GM21447 (cell line): ENCODE data around the gene ZFPL1.

Source experiments
- ATAC-seq: cut with Tn5 transposase; IDR thresholded peaks from one replicate; pipeline ENCODE4 v1.9.1; 2021; ENCODE audit not compliant: unreplicated experiment

The ZFPL1 gene

DNA sequence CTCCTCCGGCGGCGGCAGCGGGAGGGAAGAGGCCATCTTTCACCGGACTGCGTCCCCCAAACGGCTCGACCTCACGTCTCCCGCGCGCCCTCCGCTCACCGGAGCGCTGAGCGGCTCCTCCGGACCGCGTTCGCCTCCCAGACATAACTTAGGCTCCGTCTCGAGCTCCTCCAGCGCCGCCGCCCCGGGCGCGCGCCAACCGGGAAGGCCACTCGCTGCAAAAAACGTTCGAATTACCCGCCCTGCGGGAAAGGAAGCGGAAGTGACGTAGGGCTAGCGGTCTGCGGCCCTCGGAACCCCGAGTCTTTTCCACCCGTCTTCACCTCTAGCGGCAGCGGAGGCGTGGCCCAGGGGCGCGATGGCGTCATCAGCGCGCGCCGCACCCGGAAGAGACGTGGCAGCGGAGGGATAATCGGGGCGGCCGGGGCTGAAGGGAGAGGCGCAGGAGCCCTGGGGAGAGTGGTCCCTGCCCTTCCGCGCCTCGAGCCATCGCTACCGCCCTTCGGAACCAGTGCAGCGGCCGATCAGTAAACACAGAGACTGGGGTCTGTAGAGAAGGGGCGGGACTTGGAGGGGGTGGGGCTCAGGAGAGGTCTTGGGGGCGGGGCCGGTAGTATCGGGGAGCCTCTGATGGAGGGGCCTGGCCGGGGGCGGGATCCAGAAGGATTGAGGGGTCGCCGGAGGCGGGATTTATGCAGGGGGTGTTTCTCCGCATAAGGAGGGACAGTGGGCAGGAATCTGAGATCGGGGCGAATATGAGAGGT is at the start of gene ZFPL1, which contains the start of gene CDCA5:
Gene ZFPL1 (plus strand): TSS at position 389 of the 764 bp plus-strand sequence. CDS start 477 bp downstream, outside the sequence.
Gene CDCA5 (minus strand): TSS at position 207 of the 764 bp plus-strand sequence. CDS start 62 bp downstream, at position 145.
- peak; percentile 86 for ATAC-seq

DNA sequence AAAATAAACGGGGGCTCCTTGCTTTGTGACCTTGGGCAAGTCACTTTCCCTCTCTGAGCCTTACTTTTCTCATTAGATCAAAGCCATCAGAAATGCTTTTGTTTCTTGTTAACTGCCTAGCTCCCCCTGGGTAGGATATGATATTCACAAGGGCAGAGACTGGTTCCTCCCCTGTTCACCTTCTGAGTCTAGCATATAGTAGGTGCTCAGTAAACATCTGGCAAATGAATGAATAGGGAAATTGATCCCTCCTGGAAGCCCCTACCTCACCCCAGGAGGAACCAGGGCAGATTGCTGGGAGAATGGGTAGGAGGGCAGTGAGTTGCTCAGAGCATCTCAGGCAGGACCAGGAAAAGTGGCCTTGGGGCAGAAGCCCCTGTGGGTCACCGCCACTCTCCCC is 49.6 kb upstream of the ZFPL1 start:
- ATAC-seq: no peak

DNA sequence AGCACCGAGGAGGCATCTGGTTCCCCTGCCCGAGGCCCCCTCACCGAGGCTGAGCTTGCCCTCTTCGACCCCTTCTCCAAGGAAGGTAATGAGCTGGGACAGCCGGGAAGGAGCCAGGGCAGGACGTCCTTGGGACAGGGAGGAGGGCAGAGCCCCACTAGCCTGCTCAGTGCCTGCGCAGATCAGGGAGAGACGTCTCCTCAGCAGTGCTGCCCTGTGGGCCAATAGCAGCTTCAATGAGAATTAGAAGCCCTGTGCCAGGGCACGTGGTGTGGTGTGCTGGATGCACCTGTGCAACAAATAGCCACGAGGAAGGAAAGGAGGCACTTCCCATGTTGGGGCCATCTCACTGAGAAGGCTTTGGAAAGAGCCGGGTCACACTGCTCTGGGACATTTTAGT is 48.4 kb upstream of the ZFPL1 start:
- ATAC-seq: no peak

DNA sequence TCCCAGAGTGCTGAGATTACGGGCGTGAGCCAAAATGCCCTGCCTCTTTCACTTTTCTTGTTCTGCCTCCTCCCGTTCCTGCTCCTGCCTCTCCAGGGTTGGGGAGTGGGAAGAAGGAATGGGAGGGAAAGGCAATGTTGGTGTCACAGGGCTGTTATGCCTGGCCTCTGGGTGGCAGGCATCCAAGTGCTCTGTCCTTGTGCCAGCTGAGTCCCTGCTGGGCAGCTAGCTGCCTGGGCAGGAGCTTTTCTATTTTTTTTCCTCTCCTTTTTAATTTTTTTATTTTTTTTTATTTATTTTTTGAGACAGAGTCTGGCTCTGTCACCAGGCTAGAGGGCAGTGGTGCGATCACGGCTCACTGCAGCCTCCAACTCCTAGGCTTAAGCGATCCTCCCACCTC is 47.1 kb upstream of the ZFPL1 start:
- ATAC-seq: no peak

DNA sequence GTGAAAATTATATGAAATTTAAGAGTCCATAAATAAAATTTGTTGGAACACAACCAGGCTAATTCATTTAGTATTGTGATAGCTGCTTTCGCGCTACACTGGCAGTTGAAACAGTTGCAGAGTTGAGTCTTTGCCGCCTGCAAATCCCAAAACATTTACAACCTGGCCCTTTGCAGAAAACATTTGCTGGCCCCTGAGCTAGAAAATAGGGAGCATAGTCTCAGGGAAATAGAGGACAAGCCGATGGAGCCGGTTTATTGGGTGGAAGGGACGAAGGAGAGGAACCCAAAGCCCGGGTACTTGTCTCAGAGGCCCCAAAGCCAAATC is 43.5 kb upstream of the ZFPL1 start:
- no peak for ATAC-seq

DNA sequence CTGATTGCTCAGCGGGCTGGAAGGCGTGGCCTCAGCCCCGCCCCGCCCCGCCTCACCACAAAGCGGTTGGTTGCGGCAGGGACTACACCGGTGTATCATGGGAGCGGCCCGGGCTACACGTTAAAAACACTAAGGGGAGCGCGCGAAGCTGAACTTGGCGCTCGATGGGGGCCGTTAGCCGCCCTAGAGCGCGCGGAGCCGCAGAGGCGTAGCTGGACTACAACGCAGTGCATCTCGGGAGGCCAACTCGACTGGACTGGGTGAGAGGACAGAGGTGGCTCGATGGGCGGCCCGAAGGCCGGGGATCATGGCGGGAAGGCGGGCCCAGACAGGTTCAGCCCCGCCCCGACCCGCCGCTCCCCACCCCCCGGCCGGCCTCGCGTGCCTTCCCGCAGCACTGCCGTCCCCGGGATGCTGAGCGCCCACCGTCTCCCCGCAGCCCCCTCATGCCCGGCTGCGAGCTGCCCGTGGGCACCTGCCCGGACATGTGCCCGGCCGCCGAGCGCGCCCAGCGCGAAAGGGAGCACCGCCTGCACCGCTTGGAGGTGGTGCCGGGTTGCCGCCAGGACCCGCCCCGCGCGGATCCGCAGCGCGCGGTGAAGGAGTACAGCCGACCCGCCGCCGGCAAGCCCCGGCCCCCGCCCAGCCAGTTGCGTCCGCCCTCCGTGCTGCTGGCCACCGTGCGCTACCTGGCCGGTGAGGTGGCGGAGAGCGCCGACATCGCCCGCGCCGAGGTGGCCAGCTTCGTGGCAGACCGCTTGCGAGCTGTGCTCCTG is 43.0 kb upstream of the ZFPL1 start, which contains the start of gene SAC3D1:
Gene SAC3D1 (plus strand): TSS at position 364 of the 776 bp plus-strand sequence. CDS start 83 bp downstream, at position 447.
- peak; percentile 86 for ATAC-seq

DNA sequence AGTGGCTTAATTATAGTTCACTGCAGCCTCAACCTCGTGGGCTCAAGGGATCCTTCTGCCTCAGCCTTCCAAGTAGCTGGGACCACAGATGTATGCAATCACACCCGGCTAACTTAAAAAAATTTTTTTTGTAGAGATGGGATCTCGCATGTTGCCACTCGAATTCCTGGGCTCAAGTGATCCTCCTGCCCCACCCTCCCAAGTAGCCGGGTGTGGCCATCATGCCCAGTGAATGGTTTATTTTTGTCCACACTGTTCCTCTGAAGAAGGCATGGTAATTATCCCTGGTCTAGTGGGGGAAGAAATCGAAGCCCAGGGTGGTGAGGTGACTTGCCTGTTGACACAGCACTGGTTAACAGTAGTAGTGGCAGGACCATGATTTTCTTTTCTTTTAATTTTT is 41.1 kb upstream of the ZFPL1 start:
- no peak for ATAC-seq

DNA sequence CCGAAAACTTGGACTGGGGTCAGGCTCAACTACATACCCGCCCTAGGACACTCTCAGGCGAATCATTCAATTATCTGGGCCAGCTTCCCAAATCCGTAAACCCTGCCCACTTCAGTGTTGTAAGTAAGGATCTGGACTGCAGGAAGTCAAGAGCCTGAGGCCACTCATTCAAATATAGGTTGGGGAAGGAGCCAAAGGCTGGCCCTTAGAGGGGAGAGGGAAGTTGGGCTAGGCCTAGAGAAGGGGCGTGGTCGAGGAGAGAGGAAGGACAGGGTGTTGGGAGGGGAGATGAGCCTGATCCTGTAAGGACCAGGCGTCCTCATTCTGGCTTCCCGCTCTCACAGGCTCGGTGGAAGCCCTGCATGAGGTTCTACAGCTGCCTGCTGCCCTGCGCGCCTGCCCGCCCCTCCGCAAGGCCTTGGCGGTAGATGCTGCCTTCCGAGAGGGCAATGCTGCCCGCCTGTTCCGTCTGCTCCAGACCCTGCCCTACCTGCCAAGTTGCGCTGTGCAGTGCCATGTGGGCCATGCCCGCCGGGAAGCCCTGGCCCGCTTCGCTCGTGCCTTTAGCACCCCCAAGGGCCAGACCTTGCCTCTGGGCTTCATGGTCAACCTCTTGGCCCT is 40.0 kb upstream of the ZFPL1 start:
- no peak for ATAC-seq

DNA sequence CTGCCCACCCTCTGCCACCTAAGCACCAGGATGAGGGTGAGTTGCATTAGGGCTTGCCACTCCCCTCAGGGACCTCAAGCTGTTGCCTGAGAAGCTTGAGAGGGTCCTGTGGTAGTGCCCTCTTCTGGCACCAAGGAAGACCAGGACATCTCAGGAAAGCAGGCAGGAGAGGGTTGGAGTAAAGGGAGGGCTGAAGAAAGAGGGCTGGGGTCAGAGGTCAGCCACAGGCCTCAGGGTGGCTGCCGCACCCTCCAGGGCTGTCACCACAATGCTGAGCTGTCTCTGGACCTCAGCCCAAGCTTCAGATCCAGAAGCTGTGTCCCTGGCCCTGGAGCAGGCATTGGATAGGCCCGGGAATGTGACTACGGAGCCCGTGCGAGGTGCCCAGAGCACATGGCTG is 39.0 kb upstream of the ZFPL1 start:
- ATAC-seq: no peak

DNA sequence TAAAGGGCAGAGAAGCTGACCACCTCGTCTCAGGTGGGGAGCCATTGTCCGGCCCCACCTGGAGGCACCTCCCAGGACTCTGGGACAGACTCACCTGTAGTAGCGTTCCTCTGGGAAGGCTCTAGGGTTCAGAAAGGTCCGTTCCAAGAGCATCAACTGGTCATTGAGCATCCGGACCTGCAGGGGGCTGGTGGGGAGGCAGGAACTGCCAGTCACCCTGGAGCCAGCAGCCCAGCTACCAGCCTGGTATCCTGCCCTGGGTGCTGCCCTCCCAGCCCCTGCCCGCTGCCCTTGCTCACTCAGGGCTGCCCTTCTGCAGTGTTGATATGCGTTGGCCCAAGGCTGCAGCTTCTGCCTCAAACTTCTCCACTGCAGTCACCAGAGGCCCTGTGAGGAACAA is 38.3 kb upstream of the ZFPL1 start:
- ATAC-seq: no peak

DNA sequence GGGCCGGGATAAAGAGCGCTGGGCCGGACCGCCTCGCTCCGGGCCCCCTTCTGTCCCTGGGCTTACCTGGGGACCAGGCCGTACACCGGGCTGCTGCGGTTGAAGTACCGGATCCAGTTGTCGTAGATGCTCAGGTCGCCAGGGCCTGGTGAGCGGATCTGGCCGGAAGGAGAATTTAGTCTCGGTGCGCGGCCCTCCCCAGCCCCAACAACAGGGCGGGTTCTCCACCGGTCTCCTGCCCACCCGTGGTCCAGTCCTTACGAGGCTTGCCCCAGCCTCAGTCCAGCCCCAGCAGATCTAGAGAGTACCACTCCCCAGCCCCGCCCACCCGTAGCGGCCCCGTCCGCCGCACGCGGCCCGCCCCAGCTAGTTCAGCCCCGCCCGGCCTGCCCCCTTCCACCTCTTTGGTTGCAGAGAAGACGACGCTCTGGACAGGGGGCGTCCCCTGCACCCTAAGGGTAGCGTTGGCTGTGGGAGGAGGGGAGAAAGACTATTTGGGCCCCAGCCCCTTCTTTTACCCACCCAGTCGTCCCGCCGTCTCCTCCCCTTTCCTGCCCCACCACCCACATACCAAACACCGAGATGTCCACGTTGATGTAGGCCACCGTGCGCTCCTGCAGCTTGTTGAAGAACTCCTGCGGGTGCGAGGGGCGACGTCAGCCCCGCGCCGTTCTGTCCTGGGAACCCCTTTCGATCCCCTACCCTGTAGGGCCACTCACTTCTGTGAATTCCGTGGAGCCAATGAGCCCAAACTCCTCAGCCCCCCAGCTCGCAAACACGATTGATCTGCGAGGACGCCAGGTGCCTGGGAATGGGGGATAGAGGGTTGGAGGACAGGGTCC is 36.2 kb upstream of the ZFPL1 start:
- no peak for ATAC-seq

DNA sequence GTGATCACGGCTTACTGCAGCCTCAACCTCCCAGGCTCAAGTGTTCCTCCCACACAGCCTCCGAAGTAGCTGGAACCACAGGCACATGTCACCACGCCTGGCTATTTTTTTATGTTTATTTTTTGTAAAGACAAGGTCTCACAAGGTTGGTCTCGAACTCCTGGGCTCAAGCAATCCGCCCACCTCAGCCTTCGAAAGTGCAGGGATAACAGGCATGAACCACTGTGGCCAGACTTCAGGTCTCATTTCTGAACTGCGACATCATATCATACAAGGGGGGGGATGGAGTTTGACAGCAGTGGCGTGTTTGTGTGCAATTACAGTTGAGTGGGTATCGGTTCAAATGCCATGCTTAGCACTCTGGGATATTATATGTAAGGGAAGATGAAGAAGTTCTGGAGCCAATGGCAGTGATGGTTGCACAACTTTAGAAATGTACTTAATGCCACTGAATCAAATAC is 32.6 kb upstream of the ZFPL1 start:
- ATAC-seq: no peak

DNA sequence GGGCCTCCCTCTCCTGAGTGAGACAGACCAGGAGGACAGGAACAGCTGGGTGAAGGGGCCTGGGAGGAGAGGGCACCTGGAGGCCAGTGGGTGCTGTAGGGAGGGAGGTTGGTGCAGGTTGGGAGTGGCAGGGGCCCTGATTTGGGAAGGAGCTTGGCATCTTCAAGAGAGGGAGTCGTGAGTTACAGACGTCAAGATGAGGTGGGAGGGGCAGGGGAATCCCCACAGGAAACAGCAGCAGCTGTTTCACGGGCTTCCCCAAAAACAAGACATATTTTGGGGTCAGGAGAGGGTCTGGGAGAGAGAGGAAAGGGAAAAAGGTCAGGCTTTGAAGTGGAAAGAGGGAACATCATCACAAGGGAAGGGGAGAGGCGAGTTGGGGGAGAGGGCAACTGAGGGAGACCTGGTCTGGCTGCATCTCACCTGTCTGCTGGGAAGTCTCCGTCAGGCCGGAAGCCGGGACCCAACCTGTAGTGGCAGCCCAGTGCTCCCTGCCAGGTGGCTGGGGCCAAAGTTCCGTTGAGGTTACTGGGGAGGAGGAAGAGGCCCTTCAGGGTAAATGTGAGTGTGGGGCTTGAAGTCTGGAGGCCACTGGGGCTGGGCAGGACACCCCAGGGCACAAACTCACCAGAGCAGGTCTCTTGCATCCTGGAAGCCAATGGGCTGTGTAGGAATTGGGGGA is 30.1 kb upstream of the ZFPL1 start:
- no peak for ATAC-seq

DNA sequence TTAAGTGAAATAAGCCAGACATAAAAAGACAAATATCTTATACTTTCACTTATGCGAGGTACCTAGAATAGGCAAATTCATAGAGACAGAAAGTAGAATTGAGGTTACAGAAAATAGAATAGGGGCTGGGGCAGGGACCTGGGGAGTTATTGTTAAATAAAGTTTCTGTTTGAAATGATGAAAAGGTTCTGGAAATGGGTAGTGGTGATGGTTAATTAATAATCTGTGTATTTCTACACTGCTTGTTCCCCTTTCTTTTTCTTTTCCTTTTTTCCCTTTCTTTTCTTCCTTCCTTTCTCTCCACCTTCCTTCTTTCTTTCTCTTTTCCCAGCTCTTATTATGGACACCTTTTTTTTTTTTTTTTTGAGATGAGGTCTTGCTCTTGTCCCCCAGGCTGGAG is 28.5 kb upstream of the ZFPL1 start:
- ATAC-seq: no peak

DNA sequence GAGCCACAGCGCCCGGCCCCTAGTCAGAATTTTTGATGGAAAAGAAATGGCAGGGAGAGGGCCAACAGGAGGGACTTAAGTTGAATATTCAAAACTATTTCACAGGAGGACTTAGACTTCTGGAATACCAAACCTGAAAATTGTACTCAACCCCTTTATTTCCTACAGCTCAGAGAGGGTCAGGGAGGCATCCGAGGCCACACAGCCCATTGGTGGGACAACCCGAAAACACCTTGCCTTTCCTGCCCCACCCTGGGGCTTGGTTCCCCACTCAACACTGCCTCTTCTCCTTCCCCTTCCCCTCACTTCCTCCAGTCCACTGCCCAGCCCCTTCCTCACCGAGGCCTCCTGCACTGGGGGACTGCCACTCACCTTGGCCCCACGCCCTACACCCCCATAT is 27.0 kb upstream of the ZFPL1 start:
- no peak for ATAC-seq

DNA sequence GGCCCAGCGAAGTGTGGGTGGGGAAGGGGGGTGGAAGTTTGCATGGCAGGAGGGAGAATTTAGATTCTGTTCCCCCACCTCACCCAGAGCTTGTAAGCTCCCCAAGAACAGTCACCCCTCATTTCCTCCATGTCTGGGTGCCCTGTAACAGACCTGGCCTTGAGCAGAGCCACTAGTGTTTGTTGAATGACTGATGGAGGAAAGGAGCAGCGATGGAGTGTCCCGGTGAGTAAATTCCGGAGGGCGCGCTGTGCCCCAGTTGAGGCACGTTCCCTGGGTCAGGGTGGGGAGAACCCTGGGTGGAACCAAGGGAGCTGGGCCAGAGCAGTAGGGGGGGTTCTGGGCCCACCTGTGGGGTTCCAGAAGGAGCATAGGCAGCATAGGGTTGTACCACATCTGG is 26.5 kb upstream of the ZFPL1 start:
- ATAC-seq: no peak

DNA sequence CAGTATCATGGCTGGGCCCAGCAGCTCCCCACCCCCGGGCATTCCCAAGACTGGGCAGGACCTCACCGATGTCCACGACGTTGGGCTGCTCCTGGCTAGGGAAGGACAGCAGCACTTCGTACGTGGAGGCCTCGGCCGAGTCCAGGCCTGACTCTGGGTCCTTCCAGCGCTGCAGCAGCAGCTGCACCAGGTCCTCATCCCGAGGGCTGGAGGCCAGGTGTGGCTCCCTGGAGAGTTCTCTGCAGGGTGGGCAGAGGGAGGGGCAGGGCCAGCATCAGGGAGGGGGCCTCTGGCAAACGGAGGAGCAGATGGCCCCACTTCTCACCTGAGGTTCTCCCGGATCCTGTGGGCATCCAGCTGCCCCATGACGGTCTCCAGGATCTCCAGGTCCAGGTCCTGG is 26.0 kb upstream of the ZFPL1 start:
- no peak for ATAC-seq

DNA sequence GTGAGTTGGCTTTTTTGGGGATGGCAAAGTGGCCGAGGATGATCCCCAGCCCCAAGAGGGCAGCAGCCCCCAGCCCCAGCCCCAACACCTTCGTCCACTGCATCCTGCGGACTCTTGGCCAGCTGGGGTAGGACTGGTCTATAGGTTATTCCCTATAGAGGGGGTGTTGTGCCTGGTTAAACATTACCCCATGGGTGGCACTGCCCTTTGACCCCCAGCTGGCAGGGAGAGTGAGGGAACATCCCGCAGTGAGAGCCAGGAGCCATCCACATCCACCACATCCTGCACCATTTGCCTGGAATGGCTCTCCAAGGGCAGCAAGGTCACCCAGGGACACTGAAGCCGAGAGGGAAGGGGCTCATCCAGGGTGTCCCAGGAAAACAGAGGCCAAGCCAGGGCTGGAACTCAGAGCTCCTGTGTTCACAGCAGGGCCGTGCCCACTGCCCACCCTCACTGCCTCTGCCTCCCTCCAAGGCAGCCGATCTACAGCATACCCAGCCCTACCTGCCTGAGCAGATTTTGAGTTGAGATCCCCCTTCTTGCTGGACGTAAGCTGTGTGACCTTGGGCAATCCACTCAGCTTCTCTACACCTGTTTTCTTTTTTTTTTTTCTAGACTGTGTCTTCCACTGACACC is 25.5 kb upstream of the ZFPL1 start, which contains the start of gene NAALADL1:
Gene NAALADL1 (minus strand): TSS at position 135 of the 636 bp plus-strand sequence. CDS start 32 bp downstream, at position 103.
- ATAC-seq: no peak

DNA sequence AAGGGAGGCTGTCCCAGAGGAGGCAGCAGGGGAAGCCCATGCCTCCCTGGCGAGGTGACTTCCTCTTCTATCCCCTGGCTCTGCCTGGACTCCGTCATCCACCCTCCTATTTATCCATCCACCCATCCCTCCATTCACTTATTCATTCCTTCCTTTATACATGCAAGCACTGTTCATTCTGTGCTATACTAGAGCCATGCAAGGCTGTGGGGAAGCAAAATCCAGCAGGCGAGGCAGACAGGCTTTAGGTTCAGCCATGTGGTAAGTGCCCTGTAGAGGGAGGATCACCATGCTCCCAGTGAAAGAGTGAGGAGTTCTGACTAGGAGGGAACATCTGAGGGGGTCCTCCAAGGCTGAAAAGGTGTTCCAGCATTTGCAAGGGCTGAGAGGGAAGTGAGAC is 24.5 kb upstream of the ZFPL1 start:
- ATAC-seq: no peak
